Measurements from ENCODE around the gene AAMP.

The AAMP gene

DNA sequence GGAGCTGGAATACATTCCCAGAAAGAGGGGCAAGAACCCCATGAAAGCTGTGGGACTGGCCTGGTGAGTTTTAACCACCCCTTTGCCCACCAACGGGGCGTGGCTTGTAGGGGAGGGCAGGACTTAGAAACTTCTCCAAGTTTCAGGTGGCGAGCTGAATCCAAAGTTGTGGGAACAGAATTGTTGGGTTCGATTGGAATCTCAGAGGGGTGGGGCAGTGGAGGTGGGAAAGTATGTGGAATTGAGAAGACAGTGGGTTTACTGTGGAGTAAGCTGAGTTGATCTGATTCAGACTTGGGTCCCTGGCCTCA lies 1.5 kb upstream of the AAMP start:
- H3K27me3 ChIP-seq (replicated peaks in 2 of 5; ENCODE audit: control insufficient read depth in 4 of 5, insufficient read depth in 5 of 5, low read length in 4 of 5): no peaks in the 10 kb centered on the region
- H3K27ac ChIP-seq (ENCODE audit: insufficient read depth in 1 of 2, low read depth in 1 of 2, low read length in 2 of 2, poor library complexity in 1 of 2, severe bottlenecking in 2 of 2): peak overlapping the region in 1 of 2 experiments; percentile 4
- peaks cover 5 to 36% (median 26%) of the 10 kb centered on the region in 4 experiments for H3K4me1 ChIP-seq (ENCODE audit: control extremely low read depth in 1 of 4, control insufficient read depth in 4 of 4, insufficient read depth in 4 of 4, low read length in 3 of 4)
- ChIA-PET CTCF (interaction anchor here (0.9 to 11.2 kb wide), 18 partner anchors 8 to 229 kb away, joined by 3 to 383 read pairs (median 8); partner anchors contain the start of genes CATIP and TMBIM1), POLR2A (interaction anchor here (1.1 to 4.7 kb wide), 2 partner anchors 13 to 15 kb away, joined by 4 to 20 read pairs; no protein-coding TSS in a partner anchor)
- DNase-seq: no peak
- peak overlapping the region in 5 of 7 experiments; percentile 89 to 98 (median 95) for H3K4me3 ChIP-seq (ENCODE audit: control insufficient read depth in 1 of 7, extremely low read depth in 1 of 7, insufficient read depth in 4 of 7, low read depth in 2 of 7, low read length in 6 of 7)
- H3K36me3 ChIP-seq (ENCODE audit: control insufficient read depth in 4 of 4, insufficient read depth in 4 of 4, low read length in 3 of 4): peaks cover 3 to 46% (median 44%) of the 10 kb centered on the region in 4 experiments
- WGBS (ENCODE audit: insufficient coverage): 81% methylated on average over 4 of the region's 4 CpGs
- H3K9me3 ChIP-seq (ENCODE audit: control extremely low read depth in 1 of 5, control insufficient read depth in 4 of 5, insufficient read depth in 2 of 5, low read depth in 1 of 5, low read length in 4 of 5): no peaks in the 10 kb centered on the region

GRCh38 chr2:218270721-218271486 lies 967 bp upstream of the AAMP start:
- CTCF ChIA-PET: interaction anchor here (0.8 to 11.2 kb wide), 23 partner anchors 9 to 229 kb away, joined by 3 to 383 read pairs (median 5); partner anchors contain the start of genes ARPC2, CATIP and TMBIM1
- Histone ChIP-seq H3K27ac (ENCODE audit: insufficient read depth in 1 of 2, low read depth in 1 of 2, low read length in 2 of 2, poor library complexity in 1 of 2, severe bottlenecking in 2 of 2) (peak overlapping the region; percentile 33 to 57), H3K4me1 (ENCODE audit: control extremely low read depth in 1 of 4, control insufficient read depth in 4 of 4, insufficient read depth in 4 of 4, low read length in 3 of 4) (peaks cover 5 to 36% (median 26%) of the 10 kb centered on the region in 4 experiments), H3K4me3 (ENCODE audit: control insufficient read depth in 1 of 7, extremely low read depth in 1 of 7, insufficient read depth in 4 of 7, low read depth in 2 of 7, low read length in 6 of 7) (peak overlapping the region; percentile 67 to 98 (median 95)), H3K36me3 (ENCODE audit: control insufficient read depth in 4 of 4, insufficient read depth in 4 of 4, low read length in 3 of 4) (peaks cover 5 to 46% (median 44%) of the 10 kb centered on the region in 4 experiments), H3K27me3 (replicated peaks in 2 of 5; ENCODE audit: control insufficient read depth in 4 of 5, insufficient read depth in 5 of 5, low read length in 4 of 5) (no peaks in the 10 kb centered on the region), H3K9me3 (ENCODE audit: control extremely low read depth in 1 of 5, control insufficient read depth in 4 of 5, insufficient read depth in 2 of 5, low read depth in 1 of 5, low read length in 4 of 5) (no peaks in the 10 kb centered on the region)
- 9% methylated on average over 23 of the region's 23 CpGs for WGBS (ENCODE audit: insufficient coverage)
- POLR2A ChIA-PET: interaction anchor here (0.7 to 4.7 kb wide), 5 partner anchors 13 to 125 kb away, joined by 3 to 20 read pairs (median 4); no protein-coding TSS in a partner anchor
- no peak for DNase-seq

- DNase-seq: no peak
- Histone ChIP-seq H3K27ac (ENCODE audit: insufficient read depth in 1 of 2, low read depth in 1 of 2, low read length in 2 of 2, poor library complexity in 1 of 2, severe bottlenecking in 2 of 2) (peak overlapping the region in 1 of 2 experiments; percentile 39), H3K4me1 (ENCODE audit: control extremely low read depth in 1 of 4, control insufficient read depth in 4 of 4, insufficient read depth in 4 of 4, low read length in 3 of 4) (peaks cover 5 to 29% (median 21%) of the 10 kb centered on the region in 4 experiments), H3K36me3 (ENCODE audit: control insufficient read depth in 4 of 4, insufficient read depth in 4 of 4, low read length in 3 of 4) (peaks cover 9 to 55% (median 42%) of the 10 kb centered on the region in 4 experiments), H3K9me3 (ENCODE audit: control extremely low read depth in 1 of 5, control insufficient read depth in 4 of 5, insufficient read depth in 2 of 5, low read depth in 1 of 5, low read length in 4 of 5) (no peaks in the 10 kb centered on the region), H3K27me3 (replicated peaks in 2 of 5; ENCODE audit: control insufficient read depth in 4 of 5, insufficient read depth in 5 of 5, low read length in 4 of 5) (no peaks in the 10 kb centered on the region), H3K4me3 (ENCODE audit: control insufficient read depth in 1 of 7, extremely low read depth in 1 of 7, insufficient read depth in 4 of 7, low read depth in 2 of 7, low read length in 6 of 7) (no peak overlapping the region)
- ChIA-PET CTCF (interaction anchor here (3.0 to 3.9 kb wide), 2 partner anchors 10 to 13 kb away, joined by 17 to 19 read pairs; no protein-coding TSS in a partner anchor), POLR2A (interaction anchor here (0.6 kb wide), 1 partner anchor 80 kb away, joined by 3 read pairs; no protein-coding TSS in a partner anchor)
- WGBS (ENCODE audit: insufficient coverage): 98% methylated on average over 6 of the region's 6 CpGs
These were observed 2.7 kb downstream of the AAMP start for GRCh38 chr2:218267259-218267658.

DNA sequence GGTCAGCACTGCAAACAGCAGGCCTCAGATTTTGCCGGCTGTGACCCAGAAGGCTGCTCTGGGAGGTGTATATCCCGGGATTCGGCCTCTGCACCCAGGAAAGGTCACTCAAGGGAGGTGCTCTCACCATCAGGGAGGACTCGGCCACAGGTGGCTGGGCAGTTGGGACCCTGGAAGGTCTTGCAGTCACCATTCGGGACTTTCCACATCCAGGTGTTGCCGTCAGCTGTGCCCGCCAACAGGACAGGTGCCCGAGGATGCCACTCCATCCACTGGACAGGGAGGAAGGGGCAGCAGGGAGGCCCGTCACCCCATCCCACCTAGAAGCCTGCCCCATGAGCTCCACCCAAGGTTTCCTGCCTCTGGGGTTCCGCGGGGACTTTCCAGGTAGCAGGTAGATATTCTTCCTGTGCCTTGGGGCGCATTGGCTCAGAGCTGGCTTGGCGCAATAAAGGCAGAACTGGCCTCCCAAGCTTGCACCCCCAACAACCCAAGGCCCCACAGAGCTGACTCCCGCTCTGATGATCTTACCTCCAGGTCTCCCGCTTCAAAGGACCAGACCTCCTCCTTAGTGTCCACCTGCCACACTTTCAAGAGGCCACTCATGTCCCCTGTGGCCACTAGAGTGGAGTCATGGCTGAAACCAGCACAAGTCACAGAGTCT lies 3.5 kb downstream of the AAMP start:
- Histone ChIP-seq H3K27me3 (replicated peaks in 2 of 5; ENCODE audit: control insufficient read depth in 4 of 5, insufficient read depth in 5 of 5, low read length in 4 of 5) (no peaks in the 10 kb centered on the region), H3K36me3 (ENCODE audit: control insufficient read depth in 4 of 4, insufficient read depth in 4 of 4, low read length in 3 of 4) (peaks cover 9 to 55% (median 41%) of the 10 kb centered on the region in 4 experiments), H3K4me3 (ENCODE audit: control insufficient read depth in 1 of 7, extremely low read depth in 1 of 7, insufficient read depth in 4 of 7, low read depth in 2 of 7, low read length in 6 of 7) (no peak overlapping the region), H3K9me3 (ENCODE audit: control extremely low read depth in 1 of 5, control insufficient read depth in 4 of 5, insufficient read depth in 2 of 5, low read depth in 1 of 5, low read length in 4 of 5) (no peaks in the 10 kb centered on the region), H3K4me1 (ENCODE audit: control extremely low read depth in 1 of 4, control insufficient read depth in 4 of 4, insufficient read depth in 4 of 4, low read length in 3 of 4) (peaks cover 5 to 21% (median 19%) of the 10 kb centered on the region in 4 experiments), H3K27ac (ENCODE audit: insufficient read depth in 1 of 2, low read depth in 1 of 2, low read length in 2 of 2, poor library complexity in 1 of 2, severe bottlenecking in 2 of 2) (no peak overlapping the region)
- 98% methylated on average over 13 of the region's 15 CpGs for WGBS (ENCODE audit: insufficient coverage)
- CTCF ChIA-PET: interaction anchor here (3.0 to 3.9 kb wide), 2 partner anchors 9 to 12 kb away, joined by 17 to 19 read pairs; no protein-coding TSS in a partner anchor
- POLR2A ChIA-PET: no interaction called here
- no peak for DNase-seq

- no peaks in the 10 kb centered on the region for H3K9me3 ChIP-seq (ENCODE audit: control extremely low read depth in 1 of 5, control insufficient read depth in 4 of 5, insufficient read depth in 2 of 5, low read depth in 1 of 5, low read length in 4 of 5)
- H3K27me3 ChIP-seq (replicated peaks in 2 of 5; ENCODE audit: control insufficient read depth in 4 of 5, insufficient read depth in 5 of 5, low read length in 4 of 5): no peaks in the 10 kb centered on the region
- ChIA-PET POLR2A (no interaction called here), CTCF (interaction anchor here (3.0 to 3.9 kb wide), 2 partner anchors 8 to 11 kb away, joined by 17 to 19 read pairs; no protein-coding TSS in a partner anchor)
- H3K36me3 ChIP-seq (ENCODE audit: control insufficient read depth in 4 of 4, insufficient read depth in 4 of 4, low read length in 3 of 4): peaks cover 9 to 55% (median 41%) of the 10 kb centered on the region in 4 experiments
- H3K4me1 ChIP-seq (ENCODE audit: control extremely low read depth in 1 of 4, control insufficient read depth in 4 of 4, insufficient read depth in 4 of 4, low read length in 3 of 4): peaks cover 0 to 15% (median 11%) of the 10 kb centered on the region in 4 experiments
- no peak overlapping the region for H3K4me3 ChIP-seq (ENCODE audit: control insufficient read depth in 1 of 7, extremely low read depth in 1 of 7, insufficient read depth in 4 of 7, low read depth in 2 of 7, low read length in 6 of 7)
- no peak for DNase-seq
- WGBS (ENCODE audit: insufficient coverage): 89% methylated on average over 8 of the region's 8 CpGs
- no peak overlapping the region for H3K27ac ChIP-seq (ENCODE audit: insufficient read depth in 1 of 2, low read depth in 1 of 2, low read length in 2 of 2, poor library complexity in 1 of 2, severe bottlenecking in 2 of 2)
These were observed 4.3 kb downstream of the AAMP start for GRCh38 chr2:218265626-218266025.

DNA sequence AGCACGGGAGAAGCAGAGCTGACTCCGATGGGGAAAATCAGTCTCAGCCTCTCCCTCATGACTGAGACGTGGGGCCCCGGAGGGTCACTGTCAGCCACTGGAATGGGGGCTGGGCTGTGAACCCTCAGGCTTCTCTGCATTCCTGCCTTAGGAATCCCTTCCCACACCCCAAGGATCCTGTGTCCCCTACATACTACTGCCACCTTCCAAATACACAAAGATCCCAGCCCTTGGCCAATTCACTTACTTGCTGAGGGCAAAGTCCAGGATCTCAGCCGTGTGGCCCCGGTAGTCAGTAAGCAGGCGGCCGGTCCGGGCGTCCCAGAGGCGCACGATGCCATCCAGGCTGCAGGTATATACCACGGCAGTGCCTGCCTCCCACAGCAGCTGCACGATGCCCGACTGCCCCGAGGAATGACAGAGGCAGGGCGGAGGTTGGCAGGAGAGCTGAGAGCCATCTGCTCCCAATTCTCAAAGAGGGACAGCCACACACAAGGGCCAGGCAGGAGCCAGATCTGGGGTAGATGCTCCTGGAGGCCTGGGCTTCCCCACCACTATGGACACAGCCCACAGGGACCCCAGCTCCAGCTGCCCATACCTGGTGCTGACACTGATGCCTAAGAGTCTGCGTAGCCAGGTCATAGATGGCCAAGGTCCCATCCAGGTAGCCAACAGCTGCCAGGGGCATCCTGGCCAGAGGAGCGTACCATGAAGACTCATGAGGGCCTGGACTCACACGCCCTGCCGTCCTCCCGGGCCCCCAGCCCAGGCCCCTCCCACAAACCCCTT lies 5.0 kb downstream of the AAMP start:
- Histone ChIP-seq H3K4me3 (ENCODE audit: control insufficient read depth in 1 of 7, extremely low read depth in 1 of 7, insufficient read depth in 4 of 7, low read depth in 2 of 7, low read length in 6 of 7) (no peak overlapping the region), H3K4me1 (ENCODE audit: control extremely low read depth in 1 of 4, control insufficient read depth in 4 of 4, insufficient read depth in 4 of 4, low read length in 3 of 4) (peaks cover 0 to 14% (median 8%) of the 10 kb centered on the region in 4 experiments), H3K9me3 (ENCODE audit: control extremely low read depth in 1 of 5, control insufficient read depth in 4 of 5, insufficient read depth in 2 of 5, low read depth in 1 of 5, low read length in 4 of 5) (no peaks in the 10 kb centered on the region), H3K36me3 (ENCODE audit: control insufficient read depth in 4 of 4, insufficient read depth in 4 of 4, low read length in 3 of 4) (peaks cover 9 to 55% (median 41%) of the 10 kb centered on the region in 4 experiments), H3K27ac (ENCODE audit: insufficient read depth in 1 of 2, low read depth in 1 of 2, low read length in 2 of 2, poor library complexity in 1 of 2, severe bottlenecking in 2 of 2) (no peak overlapping the region), H3K27me3 (replicated peaks in 2 of 5; ENCODE audit: control insufficient read depth in 4 of 5, insufficient read depth in 5 of 5, low read length in 4 of 5) (no peaks in the 10 kb centered on the region)
- POLR2A ChIA-PET: interaction anchor here (0.7 kb wide), 1 partner anchor 9 kb away, joined by 3 read pairs; no protein-coding TSS in a partner anchor
- CTCF ChIA-PET: interaction anchor here (3.0 to 3.9 kb wide), 2 partner anchors 7 to 11 kb away, joined by 17 to 19 read pairs; no protein-coding TSS in a partner anchor
- DNase-seq: no peak
- WGBS (ENCODE audit: insufficient coverage): 97% methylated on average over 20 of the region's 22 CpGs
